Measurements from ENCODE around the gene NFKB2.

Gene NFKB2

DNA sequence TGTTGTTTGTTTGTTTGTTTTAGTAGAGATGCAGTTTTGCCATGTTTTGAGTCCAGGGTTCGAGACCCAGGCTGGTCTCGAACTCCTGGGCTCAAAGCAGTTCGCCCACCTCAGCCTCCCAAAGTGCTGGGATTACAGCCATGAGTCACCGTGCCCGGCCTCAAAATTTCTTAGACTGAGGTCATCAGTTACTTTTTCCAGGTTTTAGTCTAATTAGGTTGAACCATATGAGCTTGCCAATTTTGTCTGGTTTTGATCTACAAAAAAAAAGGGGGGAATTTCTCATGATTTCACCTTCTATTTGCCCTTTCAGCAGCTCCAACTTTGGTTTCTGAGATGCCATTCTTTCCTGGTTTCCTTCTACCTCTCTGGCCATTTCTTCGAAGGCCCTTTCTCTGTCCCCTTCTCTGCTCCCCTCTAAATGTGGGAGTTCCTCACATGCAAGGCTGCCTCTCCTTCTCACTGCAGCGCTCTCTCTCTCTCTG, 31.3 kb downstream of the NFKB2 start:
- DNase-seq (ENCODE audit: low read depth), result no peak
- H3K4me3 ChIP-seq (ENCODE audit: low read depth, low read length), result no peak overlapping the region
- TF ChIP-seq POLR2A (IDR thresholded peaks at IDR 0.05; ENCODE audit: extremely low read depth, insufficient read length), result no peak
- TF ChIP-seq, protein P1, sequence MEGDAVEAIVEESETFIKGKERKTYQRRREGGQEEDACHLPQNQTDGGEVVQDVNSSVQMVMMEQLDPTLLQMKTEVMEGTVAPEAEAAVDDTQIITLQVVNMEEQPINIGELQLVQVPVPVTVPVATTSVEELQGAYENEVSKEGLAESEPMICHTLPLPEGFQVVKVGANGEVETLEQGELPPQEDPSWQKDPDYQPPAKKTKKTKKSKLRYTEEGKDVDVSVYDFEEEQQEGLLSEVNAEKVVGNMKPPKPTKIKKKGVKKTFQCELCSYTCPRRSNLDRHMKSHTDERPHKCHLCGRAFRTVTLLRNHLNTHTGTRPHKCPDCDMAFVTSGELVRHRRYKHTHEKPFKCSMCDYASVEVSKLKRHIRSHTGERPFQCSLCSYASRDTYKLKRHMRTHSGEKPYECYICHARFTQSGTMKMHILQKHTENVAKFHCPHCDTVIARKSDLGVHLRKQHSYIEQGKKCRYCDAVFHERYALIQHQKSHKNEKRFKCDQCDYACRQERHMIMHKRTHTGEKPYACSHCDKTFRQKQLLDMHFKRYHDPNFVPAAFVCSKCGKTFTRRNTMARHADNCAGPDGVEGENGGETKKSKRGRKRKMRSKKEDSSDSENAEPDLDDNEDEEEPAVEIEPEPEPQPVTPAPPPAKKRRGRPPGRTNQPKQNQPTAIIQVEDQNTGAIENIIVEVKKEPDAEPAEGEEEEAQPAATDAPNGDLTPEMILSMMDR (IDR thresholded peaks at IDR 0.05; ENCODE audit: low read depth, low read length), result no peak
- TF ChIP-seq, protein P2, sequence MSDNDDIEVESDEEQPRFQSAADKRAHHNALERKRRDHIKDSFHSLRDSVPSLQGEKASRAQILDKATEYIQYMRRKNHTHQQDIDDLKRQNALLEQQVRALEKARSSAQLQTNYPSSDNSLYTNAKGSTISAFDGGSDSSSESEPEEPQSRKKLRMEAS (IDR thresholded peaks at IDR 0.05; ENCODE audit: low read depth, low read length), result no peak
- no peak for TF ChIP-seq MYC (IDR thresholded peaks at IDR 0.05; ENCODE audit: low read depth, low read length)

DNA sequence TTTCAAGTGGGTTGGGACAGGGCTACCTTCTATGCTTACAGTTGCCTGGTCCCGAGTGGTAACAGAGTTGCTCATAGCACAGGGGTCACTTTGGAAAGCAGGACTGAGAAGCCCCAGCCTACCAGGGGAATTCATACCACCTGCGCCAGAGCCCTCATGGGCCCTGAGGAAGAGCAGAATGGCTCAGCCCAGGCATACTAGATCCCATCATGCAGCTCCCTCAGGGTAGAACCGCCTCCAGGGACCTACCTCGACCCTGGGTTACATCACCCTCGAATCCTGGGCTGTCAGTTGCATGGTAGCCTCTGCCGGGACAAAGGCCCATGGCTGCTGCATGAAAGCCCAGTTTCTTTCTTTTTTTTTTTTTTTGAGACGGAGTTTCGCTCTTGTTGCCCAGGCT, 34.0 kb downstream of the NFKB2 start:
- TF ChIP-seq, protein P1 (IDR thresholded peaks at IDR 0.05; ENCODE audit: low read depth, low read length), result no peak
- no peak for DNase-seq (ENCODE audit: low read depth)
- H3K4me3 ChIP-seq (ENCODE audit: low read depth, low read length), result no peak overlapping the region

DNA sequence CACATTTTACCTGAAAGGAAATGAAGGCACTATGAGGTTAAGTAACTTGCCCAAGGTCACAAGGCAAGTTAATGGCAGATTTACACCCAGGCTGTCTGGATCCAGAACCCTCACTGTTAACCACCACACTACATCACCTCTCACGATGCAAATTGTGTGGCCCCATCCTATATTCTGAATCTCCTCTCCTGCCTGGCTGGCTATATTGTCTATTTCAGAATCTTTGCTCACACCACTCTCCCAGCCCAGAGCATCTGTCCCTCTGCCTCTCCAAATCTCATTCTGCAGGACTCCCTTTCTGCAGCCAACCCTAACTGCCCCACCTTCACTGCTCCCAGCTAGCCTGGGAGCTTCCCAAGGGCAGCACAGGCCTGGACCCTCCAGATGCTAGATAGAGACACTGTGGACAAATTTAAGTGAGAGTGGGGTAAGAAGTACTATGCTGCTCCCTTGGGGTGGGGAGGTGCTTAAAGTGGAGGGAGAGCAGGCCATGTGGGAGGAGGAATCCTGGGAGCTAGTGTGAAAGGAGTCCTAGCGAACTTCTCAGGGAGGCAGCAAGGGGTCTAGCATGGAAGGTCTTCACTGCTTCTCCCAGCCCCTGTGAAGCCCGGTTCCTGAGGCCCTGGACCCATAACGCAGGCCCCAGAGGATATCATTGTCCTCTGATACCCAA, 36.1 kb downstream of the NFKB2 start:
- TF ChIP-seq MYC (IDR thresholded peaks at IDR 0.05; ENCODE audit: low read depth, low read length) (no peak), POLR2A (IDR thresholded peaks at IDR 0.05; ENCODE audit: extremely low read depth, insufficient read length) (no peak)
- TF ChIP-seq, protein P1 (IDR thresholded peaks at IDR 0.05; ENCODE audit: low read depth, low read length), result no peak
- TF ChIP-seq, protein P2 (IDR thresholded peaks at IDR 0.05; ENCODE audit: low read depth, low read length), result no peak
- DNase-seq (ENCODE audit: low read depth), result peak; percentile 65
- H3K4me3 ChIP-seq (ENCODE audit: low read depth, low read length), result peak overlapping the region; percentile 71

DNA sequence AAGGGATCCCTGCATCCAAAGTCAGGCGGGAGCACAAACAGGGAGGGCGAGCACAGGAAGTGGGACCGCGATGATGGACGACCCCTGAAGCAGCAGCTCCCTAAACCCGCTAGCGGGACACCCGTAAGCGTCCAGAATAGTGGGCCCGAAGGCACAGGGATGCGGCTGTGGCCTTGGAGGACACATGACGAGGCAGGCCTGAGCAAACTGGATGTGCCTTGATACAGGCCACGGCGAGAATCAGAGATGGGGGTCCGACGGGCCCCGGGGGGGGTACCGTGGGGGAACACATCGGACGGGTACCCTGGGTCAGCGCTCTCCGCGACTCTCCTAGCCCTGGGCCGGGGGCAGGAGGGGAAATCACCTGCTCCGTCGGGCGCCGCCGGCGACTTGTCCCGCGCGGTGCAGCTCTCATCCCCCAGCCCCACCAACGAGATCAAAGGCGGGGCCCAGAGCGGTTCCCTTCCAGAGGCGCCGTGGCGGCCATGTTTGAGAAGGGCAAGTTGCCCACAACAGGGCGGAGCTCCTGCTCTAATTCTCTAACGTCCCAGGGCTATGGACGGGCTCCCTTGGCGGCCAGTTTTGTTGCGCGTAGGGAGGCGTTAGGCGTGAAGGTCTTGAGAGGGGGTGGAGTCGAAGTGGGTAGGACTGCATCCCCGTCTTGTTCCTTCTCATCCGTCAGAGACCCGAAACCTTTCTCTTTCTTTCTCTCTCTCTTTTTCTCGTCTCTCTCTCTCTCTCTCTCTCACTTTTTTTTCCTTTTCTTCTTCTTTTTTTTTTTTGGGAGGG, 36.9 kb downstream of the NFKB2 start, which contains the start of gene CUEDC2:
TSS of gene CUEDC2 (minus strand) at position 413 of the 789 bp plus-strand sequence. CDS start 7,386 bp downstream, outside the sequence.
- TF ChIP-seq POLR2A (IDR thresholded peaks at IDR 0.05; ENCODE audit: extremely low read depth, insufficient read length), result peak; percentile 90
- TF ChIP-seq, protein P2 (IDR thresholded peaks at IDR 0.05; ENCODE audit: low read depth, low read length), result peak; percentile 68; the same call in 1 of the 2 replicates
- TF ChIP-seq MYC (IDR thresholded peaks at IDR 0.05; ENCODE audit: low read depth, low read length), result peak; percentile 81
- TF ChIP-seq, protein P1 (IDR thresholded peaks at IDR 0.05; ENCODE audit: low read depth, low read length), result no peak
- DNase-seq (ENCODE audit: low read depth), result peak; percentile 98
- H3K4me3 ChIP-seq (ENCODE audit: low read depth, low read length), result peak within 1 kb of the TSS; percentile 71

DNA sequence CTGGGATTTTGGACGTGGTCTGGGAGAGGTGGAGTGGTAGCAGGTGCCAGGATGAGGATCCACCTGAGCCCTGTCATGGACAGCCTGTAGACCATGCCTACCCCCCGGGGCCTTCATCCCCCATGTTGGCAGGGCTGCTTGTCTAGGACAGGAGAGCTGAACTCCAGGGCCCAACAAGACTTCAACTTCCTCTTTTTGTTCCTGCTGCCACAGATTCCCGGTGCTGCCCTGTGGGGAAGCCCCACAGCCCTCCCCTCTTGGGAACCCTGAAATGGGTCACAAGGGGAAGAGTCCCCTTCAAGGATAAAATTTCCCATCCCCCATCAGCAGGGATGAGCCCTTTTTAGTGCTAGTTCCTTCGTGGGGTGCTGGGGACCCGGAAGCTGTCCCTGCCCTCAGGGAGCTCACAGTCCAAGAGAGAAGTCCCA, 38.1 kb downstream of the NFKB2 start:
- TF ChIP-seq, protein P1 (IDR thresholded peaks at IDR 0.05; ENCODE audit: low read depth, low read length), result no peak
- TF ChIP-seq MYC (IDR thresholded peaks at IDR 0.05; ENCODE audit: low read depth, low read length) (no peak), POLR2A (IDR thresholded peaks at IDR 0.05; ENCODE audit: extremely low read depth, insufficient read length) (no peak)
- TF ChIP-seq, protein P2 (IDR thresholded peaks at IDR 0.05; ENCODE audit: low read depth, low read length), result no peak
- no peak overlapping the region for H3K4me3 ChIP-seq (ENCODE audit: low read depth, low read length)
- peak; percentile 74 for DNase-seq (ENCODE audit: low read depth)

Measured in NB4 (cell line).